ENCODE measurements around the gene PDE3B. TPM values are rescaled to one million over a fixed set of nuclear protein-coding genes. Genes with fewer than 3 reads are reported as not detected.
A peak's percentile ranks its signal among the peaks of the same experiment; 100 is the strongest.
"Not testable (repeated sequence)": the region's sequence is repeated elsewhere in the genome, so short reads cannot be mapped to it uniquely, and the experiment has no call there.

The PDE3B gene
- polyA plus RNA-seq, 3 donors from 2014 or later: 2.4 to 4.7 (median 2.6) TPM

DNA sequence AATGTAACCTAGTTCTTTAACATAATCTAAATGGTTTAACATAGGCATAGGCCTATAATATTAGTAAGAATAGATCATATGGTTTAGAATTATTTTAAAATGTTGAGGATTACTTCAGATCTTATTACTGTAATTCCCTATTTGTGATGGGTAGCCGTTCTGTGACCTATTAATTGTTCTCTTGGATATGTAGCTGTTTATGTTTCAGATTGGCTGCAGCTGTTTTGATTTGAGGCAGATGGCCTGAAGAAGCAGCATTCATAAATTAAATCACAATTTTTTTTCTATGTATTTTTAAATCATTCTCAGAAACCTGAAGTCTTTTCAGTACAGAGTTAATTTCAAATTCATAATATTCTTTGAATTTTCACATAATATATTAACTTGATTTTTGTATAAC lies 104.5 kb downstream of the PDE3B start:
- Mint-ChIP-seq H3K4me1 (peaks cover 6 to 20% of the 10 kb centered on the region in 2 donors), H3K4me3 (no peak overlapping the region), H3K9me3 (no peaks in the 10 kb centered on the region), H3K27ac (no peak overlapping the region), H3K27me3 (ENCODE audit: low read depth in 3 of 3) (peaks cover 0 to 3% (median 0%) of the 10 kb centered on the region in 3 donors), H3K36me3 (peaks cover 0 to 5% (median 0%) of the 10 kb centered on the region in 3 donors)
- DNase-seq: no peak

DNA sequence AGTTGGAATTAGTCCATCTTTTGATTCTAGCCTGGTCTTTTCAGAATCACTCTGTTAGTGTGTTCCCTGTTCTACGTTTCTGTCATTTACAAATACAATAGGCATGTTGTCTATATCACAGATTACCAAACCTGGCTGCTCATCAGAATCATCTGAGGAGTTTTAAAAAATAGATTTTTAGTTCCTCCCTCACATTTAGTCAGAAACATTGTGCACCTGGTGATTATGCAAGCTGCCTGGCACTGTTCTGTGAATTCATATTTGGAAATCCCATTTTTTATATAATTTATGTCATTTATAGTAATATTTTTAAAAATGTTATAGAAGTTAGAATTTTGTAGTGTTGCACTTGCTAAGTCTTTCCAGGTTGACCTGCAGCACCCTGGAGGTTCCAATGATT lies 107.3 kb downstream of the PDE3B start:
- Mint-ChIP-seq H3K4me3 (no peak overlapping the region), H3K27ac (no peak overlapping the region), H3K4me1 (peaks cover 6 to 16% of the 10 kb centered on the region in 2 donors), H3K36me3 (peaks cover 0 to 5% (median 0%) of the 10 kb centered on the region in 3 donors), H3K9me3 (no peaks in the 10 kb centered on the region), H3K27me3 (ENCODE audit: low read depth in 3 of 3) (peaks cover 0 to 1% (median 0%) of the 10 kb centered on the region in 3 donors)
- DNase-seq: no peak

DNA sequence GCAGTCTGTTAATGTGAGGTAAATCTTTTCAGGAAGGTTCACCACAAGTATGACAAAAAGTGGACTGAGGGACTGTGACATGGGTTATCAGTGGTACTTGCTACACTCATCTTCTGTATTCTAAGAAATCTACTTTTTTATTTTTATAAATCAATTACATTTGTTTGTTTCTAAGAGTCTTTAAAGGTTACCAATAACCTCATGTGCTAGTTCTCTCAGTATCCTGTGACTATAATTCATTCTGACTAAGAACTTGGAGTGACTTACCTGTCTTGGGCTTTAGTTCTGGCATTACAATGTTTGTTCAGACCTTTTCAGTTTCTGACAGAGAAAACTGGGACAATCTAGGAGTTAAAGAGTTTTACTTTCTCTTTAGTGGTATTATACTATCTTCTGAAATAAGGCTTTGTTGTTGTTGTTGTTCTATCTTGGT lies 108.4 kb downstream of the PDE3B start:
- Mint-ChIP-seq H3K4me1 (peaks cover 6 to 16% of the 10 kb centered on the region in 2 donors), H3K27ac (peak overlapping the region in 3 of 6 donors; percentile 14 to 48 (median 26)), H3K9me3 (peaks cover 0 to 2% (median 0%) of the 10 kb centered on the region in 6 donors), H3K27me3 (ENCODE audit: low read depth in 3 of 3) (peaks cover 0 to 1% (median 0%) of the 10 kb centered on the region in 3 donors), H3K4me3 (peak overlapping the region in 1 of 5 donors; percentile 8), H3K36me3 (peaks cover 0 to 5% (median 0%) of the 10 kb centered on the region in 3 donors)
- DNase-seq: no peak

DNA sequence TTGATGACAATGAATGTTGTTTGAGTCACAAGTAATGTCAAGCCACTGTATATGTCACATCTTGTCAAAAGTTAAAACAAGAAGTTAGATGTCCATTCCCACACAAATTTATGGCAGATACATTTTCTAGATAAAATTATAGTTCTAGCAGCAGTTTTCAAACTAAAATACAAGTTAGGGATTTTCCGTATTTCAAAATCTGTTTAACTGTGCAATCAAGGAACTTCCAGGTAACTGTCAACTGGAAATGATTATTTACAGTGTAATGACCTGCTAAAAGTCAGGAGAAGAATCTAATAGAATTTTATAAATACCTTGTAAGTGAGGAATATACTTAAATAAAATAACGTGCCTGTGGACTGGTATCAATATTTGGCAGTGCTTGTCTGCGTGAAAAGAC lies 111.5 kb downstream of the PDE3B start:
- Mint-ChIP-seq H3K27ac (no peak overlapping the region), H3K4me3 (no peak overlapping the region), H3K4me1 (peaks cover 6 to 17% of the 10 kb centered on the region in 2 donors), H3K9me3 (peaks cover 0 to 2% (median 0%) of the 10 kb centered on the region in 6 donors), H3K36me3 (peaks cover 0 to 5% (median 0%) of the 10 kb centered on the region in 3 donors), H3K27me3 (ENCODE audit: low read depth in 3 of 3) (peaks cover 0 to 1% (median 0%) of the 10 kb centered on the region in 3 donors)
- no peak for DNase-seq

DNA sequence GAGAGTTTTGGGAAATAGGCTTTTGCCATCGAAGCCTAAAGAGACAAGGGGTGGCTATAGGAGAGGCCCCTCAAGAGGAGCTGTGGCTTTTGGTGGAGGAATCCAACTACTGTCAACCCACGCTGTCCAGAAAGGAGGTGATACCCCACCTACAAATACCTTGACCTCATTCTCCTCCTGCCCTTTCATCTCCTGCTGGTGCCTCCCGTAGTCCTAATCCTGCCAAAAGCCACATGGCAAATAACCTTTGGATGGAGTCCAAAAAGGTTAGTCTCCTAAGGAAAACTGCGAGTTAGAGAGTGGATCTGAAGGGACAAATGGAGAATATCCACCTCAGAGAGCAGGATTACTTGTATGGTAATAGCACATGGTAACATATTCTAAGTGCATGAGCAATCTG lies 112.7 kb downstream of the PDE3B start:
- peak overlapping the region in 2 of 6 donors; percentile 33 to 58 for H3K27ac Mint-ChIP-seq
- H3K27me3 Mint-ChIP-seq (ENCODE audit: low read depth in 3 of 3): peaks cover 0 to 1% (median 0%) of the 10 kb centered on the region in 3 donors
- H3K4me3 Mint-ChIP-seq: no peak overlapping the region
- H3K4me1 Mint-ChIP-seq: peaks cover 0 to 11% of the 10 kb centered on the region in 2 donors
- H3K9me3 Mint-ChIP-seq: peaks cover 0 to 2% (median 0%) of the 10 kb centered on the region in 6 donors
- no peak for DNase-seq
- H3K36me3 Mint-ChIP-seq: peaks cover 0 to 5% (median 0%) of the 10 kb centered on the region in 3 donors

DNA sequence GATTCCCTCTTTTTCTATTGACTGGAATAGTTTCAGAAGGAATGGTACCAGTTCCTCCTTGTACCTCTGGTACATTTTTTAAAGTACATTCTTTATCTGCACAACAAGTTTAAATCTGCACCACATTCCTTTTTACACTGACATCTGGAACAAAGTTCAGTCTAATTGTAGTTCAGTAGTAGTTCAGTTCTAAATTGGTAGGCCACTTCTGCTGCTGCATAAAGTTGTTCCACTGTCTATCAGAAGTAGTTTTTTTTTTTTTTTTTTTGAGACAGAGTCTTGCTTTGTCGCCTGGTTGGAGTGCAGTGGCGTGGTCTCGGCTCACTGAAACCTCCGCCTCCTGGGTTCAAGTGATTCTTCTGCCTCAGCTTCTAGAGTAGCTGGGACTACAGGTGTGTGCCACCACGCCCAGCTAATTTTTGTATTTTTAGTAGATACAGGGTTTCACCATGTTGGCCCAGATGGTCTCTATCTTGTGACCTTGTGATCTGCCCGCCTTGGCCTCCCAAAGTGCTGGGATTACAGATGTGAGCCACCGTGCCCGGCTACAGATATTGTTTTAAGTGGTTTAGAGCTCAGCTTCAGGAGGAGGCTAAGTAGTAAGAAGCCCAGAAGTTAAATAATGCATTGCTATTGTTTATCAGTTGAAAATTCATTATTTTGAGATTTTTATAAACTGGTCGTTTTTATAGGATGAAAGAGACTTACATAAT lies 115.9 kb downstream of the PDE3B start:
- not testable (repeated sequence) for H3K9me3 Mint-ChIP-seq; H3K4me1 Mint-ChIP-seq; H3K27me3 Mint-ChIP-seq (ENCODE audit: low read depth in 3 of 3); H3K36me3 Mint-ChIP-seq; H3K4me3 Mint-ChIP-seq; DNase-seq
- H3K27ac Mint-ChIP-seq: peak overlapping the region in 1 of 6 donors; percentile 51

DNA sequence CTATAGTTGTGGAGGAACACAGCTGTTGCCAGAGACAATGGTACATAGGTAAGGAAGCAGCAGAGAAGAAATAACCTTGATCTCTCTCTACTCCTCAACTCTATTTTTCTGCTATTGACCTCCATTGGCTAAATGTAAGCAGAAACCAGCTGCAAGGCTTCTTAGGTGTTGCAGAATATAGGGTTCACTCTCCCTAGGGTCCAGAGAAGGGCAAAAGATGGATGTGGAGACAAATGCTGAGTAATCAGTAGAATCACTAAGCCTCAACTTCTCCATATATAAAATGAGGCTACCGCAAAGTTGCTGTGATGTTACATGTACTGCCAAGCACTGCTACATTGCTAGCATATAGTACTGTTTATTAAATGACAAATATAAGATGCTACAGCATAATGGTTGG lies 120.6 kb downstream of the PDE3B start:
- no peak for DNase-seq
- H3K4me1 Mint-ChIP-seq: peaks cover 0 to 9% of the 10 kb centered on the region in 2 donors
- peaks cover 4 to 7% (median 5%) of the 10 kb centered on the region in 3 donors for H3K27me3 Mint-ChIP-seq (ENCODE audit: low read depth in 3 of 3)
- H3K9me3 Mint-ChIP-seq: no peaks in the 10 kb centered on the region
- peak overlapping the region in 1 of 6 donors; percentile 63 for H3K27ac Mint-ChIP-seq
- no peak overlapping the region for H3K4me3 Mint-ChIP-seq
- no peaks in the 10 kb centered on the region for H3K36me3 Mint-ChIP-seq

DNA sequence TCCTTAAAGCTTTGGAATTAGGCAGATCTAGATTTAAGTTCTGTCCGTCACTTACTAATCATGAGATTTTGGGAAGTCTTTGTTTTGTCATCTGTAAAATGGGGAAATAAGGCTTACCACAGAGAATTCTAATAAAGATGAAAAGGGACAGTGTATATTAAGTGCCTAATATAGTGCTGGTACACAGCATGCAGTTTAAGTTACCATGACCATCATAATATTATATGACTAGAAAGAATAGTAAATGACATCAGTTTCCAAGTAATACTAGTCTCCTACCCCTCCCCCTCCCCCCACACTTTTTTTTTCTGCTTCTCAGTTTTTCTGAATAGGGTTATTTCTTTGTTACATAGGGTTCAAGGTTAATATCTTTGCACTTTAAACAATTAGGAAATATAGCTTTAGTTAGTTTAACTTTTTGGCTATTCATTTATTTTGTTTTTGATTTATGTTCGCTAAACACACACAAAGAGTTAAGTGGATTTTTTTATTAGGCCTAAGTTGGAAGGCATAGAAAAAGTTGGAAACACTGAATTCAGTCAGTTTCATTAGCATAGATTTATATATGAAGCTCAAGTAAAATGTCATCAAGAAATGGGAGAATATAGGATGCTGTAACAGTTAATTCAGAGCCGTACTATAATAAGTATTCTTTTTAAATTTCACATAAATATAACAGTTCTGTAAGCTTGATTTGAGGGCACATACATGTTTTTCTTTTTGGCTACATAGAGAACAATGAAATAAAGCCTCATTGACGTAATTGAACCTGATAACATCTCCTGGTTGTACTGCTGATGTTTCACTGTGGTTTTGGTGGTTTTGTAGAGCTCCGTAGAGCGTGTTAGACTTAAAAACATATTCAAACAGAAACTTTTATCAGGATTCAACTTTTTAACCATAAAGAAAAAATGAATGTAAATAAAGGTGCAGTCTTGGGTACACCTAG lies 121.2 kb downstream of the PDE3B start:
- H3K27me3 Mint-ChIP-seq (ENCODE audit: low read depth in 3 of 3): peaks cover 4 to 7% (median 5%) of the 10 kb centered on the region in 3 donors
- H3K9me3 Mint-ChIP-seq: no peaks in the 10 kb centered on the region
- H3K4me1 Mint-ChIP-seq: peaks cover 0 to 8% of the 10 kb centered on the region in 2 donors
- H3K27ac Mint-ChIP-seq: peak overlapping the region in 3 of 6 donors; percentile 63 to 82 (median 81)
- H3K36me3 Mint-ChIP-seq: no peaks in the 10 kb centered on the region
- DNase-seq: peak; percentile 87 to 90 (median 88)
- H3K4me3 Mint-ChIP-seq: peak overlapping the region in 3 of 5 donors; percentile 23 to 46 (median 38)

DNA sequence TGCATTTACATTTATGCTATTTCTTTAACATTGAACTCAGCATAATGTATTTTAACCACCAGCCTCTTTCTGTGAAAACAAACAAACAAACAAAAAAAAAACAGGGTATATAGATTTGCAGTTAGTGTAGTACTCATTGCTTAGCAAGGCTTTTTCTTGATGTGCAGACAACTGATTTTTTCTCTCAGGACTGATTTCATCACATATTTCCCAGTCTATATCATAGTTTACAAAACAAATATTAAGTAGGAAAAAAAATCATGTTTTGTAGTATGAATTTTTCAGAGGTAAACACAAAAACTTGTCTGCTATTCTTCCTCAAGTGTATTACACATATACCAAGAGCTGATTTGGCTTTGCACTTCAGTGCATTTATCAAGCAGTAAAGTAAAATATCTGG lies 123.0 kb downstream of the PDE3B start:
- H3K27me3 Mint-ChIP-seq (ENCODE audit: low read depth in 3 of 3): peaks cover 4 to 7% (median 5%) of the 10 kb centered on the region in 3 donors
- no peak for DNase-seq
- H3K4me1 Mint-ChIP-seq: peaks cover 0 to 10% of the 10 kb centered on the region in 2 donors
- H3K27ac Mint-ChIP-seq: peak overlapping the region in 4 of 6 donors; percentile 18 to 73 (median 31)
- H3K9me3 Mint-ChIP-seq: no peaks in the 10 kb centered on the region
- no peak overlapping the region for H3K4me3 Mint-ChIP-seq
- no peaks in the 10 kb centered on the region for H3K36me3 Mint-ChIP-seq

DNA sequence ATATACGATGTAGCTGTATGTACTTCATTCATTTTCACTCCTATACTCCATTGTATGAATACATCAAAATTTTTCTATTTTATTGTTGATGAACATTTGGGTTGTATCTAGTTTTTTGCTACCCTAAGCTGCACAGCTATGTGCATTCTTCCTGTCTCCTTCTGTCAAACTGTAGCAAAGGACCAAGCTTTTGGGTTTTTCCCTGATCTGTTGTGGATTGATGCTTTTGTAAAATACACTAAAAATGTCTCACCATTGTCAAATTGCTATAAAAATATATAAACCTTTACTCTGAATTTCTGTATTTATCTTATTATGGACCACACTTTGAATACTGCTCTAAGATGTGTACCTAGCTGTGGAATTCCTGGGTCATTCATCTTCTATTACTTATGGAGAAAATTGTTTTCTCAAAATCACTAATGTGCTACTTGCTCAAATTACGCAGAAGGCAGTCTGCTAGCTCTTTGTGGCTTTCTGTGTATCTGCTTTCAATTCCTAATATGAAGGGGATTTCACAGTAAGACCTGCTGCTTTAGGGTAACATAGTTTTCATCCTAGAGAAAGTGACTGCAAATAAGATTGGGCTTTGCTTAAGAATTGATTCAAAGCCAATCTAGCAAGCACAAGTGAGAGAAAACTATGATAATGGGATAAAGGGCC lies 125.1 kb downstream of the PDE3B start:
- Mint-ChIP-seq H3K4me1 (peaks cover 0 to 10% of the 10 kb centered on the region in 2 donors), H3K27me3 (ENCODE audit: low read depth in 3 of 3) (peaks cover 5 to 7% (median 5%) of the 10 kb centered on the region in 3 donors), H3K27ac (peak overlapping the region in 2 of 6 donors; percentile 70 to 89), H3K36me3 (no peaks in the 10 kb centered on the region), H3K9me3 (no peaks in the 10 kb centered on the region), H3K4me3 (peak overlapping the region in 1 of 5 donors; percentile 47)
- peak in 1 of 3 donors; percentile 17 for DNase-seq

DNA sequence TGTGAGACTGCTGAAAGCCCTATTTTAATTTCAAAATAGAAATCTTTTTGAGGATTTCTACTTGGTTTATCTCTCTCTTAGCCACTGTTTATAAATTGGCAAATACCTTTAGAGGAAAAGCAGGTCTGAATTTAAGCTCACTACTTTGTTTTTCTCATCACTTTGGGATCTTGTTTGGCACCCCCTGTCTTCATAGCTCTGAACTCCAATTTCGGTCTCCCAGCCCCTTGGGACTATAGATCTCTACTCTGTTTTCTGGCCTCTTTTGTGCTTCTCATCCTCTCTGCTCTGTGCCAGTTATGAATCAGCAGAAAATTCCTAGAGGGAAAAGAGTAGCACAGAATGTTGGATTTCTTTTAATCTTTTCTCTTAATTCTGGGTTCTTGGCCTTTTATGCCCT lies 130.2 kb downstream of the PDE3B start:
- H3K27ac Mint-ChIP-seq: peak overlapping the region in 2 of 6 donors; percentile 27 to 61
- H3K4me1 Mint-ChIP-seq: peaks cover 0 to 2% of the 10 kb centered on the region in 2 donors
- H3K36me3 Mint-ChIP-seq: peaks cover 4 to 8% (median 7%) of the 10 kb centered on the region in 3 donors
- peaks cover 0 to 2% (median 0%) of the 10 kb centered on the region in 6 donors for H3K9me3 Mint-ChIP-seq
- peak in 1 of 3 donors; percentile 10 for DNase-seq
- peaks cover 0 to 3% (median 2%) of the 10 kb centered on the region in 3 donors for H3K27me3 Mint-ChIP-seq (ENCODE audit: low read depth in 3 of 3)
- no peak overlapping the region for H3K4me3 Mint-ChIP-seq

DNA sequence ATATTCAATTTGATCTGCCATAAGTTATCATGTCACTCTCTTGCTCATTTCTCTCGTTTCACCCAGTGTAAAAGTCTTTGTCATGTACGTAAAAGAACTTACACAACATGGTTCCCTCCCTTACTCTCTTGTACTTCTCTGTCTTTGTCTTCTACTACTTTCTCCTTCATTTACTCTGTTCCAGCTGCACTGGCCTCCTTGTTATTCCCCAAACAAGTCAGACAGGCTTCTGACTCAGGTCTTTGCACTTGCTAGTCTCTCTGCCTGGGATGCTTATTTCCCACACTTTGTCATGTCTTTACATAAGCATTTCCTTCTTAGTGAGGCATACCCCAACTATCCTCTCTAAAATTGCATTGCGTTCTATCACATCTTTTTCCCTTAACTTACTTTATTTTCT lies 131.1 kb downstream of the PDE3B start:
- no peak overlapping the region for H3K4me3 Mint-ChIP-seq
- H3K27me3 Mint-ChIP-seq (ENCODE audit: low read depth in 3 of 3): peaks cover 0 to 4% (median 2%) of the 10 kb centered on the region in 3 donors
- DNase-seq: no peak
- H3K9me3 Mint-ChIP-seq: peaks cover 0 to 2% (median 0%) of the 10 kb centered on the region in 6 donors
- peaks cover 4 to 8% (median 7%) of the 10 kb centered on the region in 3 donors for H3K36me3 Mint-ChIP-seq
- H3K4me1 Mint-ChIP-seq: peaks cover 0 to 2% of the 10 kb centered on the region in 2 donors
- H3K27ac Mint-ChIP-seq: peak overlapping the region in 2 of 6 donors; percentile 46 to 72

DNA sequence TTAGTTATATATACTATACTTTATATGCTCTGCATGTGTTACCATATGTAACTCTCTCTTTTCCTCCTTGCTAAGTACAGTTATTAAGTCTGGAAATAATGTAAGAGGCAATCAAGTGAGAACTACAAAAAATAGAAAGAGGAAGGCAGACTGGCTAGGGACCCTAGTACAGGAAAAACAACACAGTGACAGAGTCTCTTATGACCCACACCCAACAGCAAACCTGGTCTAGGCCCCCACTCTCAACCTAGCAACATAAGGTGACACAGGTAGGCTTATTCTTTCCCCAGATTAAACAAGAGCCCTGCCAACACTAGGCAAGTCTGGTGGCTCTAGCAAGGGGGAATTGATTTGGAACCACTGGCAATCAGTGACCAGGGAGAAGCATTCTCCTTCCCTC lies 132.3 kb downstream of the PDE3B start:
- H3K9me3 Mint-ChIP-seq: peaks cover 0 to 2% (median 0%) of the 10 kb centered on the region in 6 donors
- H3K4me3 Mint-ChIP-seq: no peak overlapping the region
- no peak for DNase-seq
- H3K36me3 Mint-ChIP-seq: peaks cover 4 to 8% (median 7%) of the 10 kb centered on the region in 3 donors
- H3K4me1 Mint-ChIP-seq: no peaks in the 10 kb centered on the region
- H3K27ac Mint-ChIP-seq: peak overlapping the region in 1 of 6 donors; percentile 54
- peaks cover 0 to 5% (median 2%) of the 10 kb centered on the region in 3 donors for H3K27me3 Mint-ChIP-seq (ENCODE audit: low read depth in 3 of 3)
